Measurements from ENCODE around the gene MAGI2. TPM values are rescaled to one million over a fixed set of nuclear protein-coding genes. Genes with fewer than 3 reads are reported as not detected.

The MAGI2 gene
- total RNA-seq, 1 donor from 2014 or later, result 5.4 TPM

DNA sequence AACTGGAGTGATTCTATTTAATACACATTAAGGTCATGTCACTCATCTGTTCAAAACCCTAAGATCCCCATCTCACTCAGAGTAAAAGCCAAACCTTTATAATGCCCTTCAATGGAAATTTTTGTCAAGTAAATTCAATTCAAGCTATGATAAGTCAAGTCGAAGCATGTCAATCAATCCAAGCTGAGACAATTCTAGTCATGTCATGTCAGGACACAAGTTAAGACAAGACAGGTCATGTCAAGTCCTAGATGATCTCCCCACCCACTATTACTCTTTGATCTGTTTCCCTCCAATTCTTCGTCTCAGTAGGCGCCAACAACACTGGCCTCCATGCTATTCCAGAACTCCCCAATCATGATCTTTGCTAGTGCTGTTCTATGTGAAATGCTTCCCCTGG, 141.4 kb downstream of the MAGI2 start:
- Histone ChIP-seq H3K4me2 (ENCODE audit: low read length) (no peak overlapping the region), H3K4me3 (ENCODE audit: insufficient read depth, low read depth, low read length) (no peak overlapping the region), H3K9me3 (ENCODE audit: insufficient read depth, low read depth, low read length) (no peaks in the 10 kb centered on the region), H2AFZ (ENCODE audit: low read depth, low read length) (no peak overlapping the region), H3K9ac (ENCODE audit: low read length) (no peak overlapping the region), H3K4me1 (ENCODE audit: insufficient read depth, low read length) (no peaks in the 10 kb centered on the region), H3K79me2 (ENCODE audit: insufficient read depth, low read length) (no peaks in the 10 kb centered on the region), H3K27me3 (ENCODE audit: insufficient read depth, low read length) (no peaks in the 10 kb centered on the region), H3K27ac (ENCODE audit: low read depth, low read length) (no peak overlapping the region), H3K36me3 (ENCODE audit: insufficient read depth, low read length) (no peaks in the 10 kb centered on the region), H4K20me1 (ENCODE audit: insufficient read depth, low read length) (no peaks in the 10 kb centered on the region)
- no peak for DNase-seq (ENCODE audit: low read depth)
- FAIRE-seq, result no peak
- H3K4me3 Mint-ChIP-seq (ENCODE audit: unreplicated experiment), result no peak overlapping the region
- TF ChIP-seq EZH2 (IDR thresholded peaks at IDR 0.05; ENCODE audit: insufficient read depth, low read length), result no peak
- TF ChIP-seq, protein P1, sequence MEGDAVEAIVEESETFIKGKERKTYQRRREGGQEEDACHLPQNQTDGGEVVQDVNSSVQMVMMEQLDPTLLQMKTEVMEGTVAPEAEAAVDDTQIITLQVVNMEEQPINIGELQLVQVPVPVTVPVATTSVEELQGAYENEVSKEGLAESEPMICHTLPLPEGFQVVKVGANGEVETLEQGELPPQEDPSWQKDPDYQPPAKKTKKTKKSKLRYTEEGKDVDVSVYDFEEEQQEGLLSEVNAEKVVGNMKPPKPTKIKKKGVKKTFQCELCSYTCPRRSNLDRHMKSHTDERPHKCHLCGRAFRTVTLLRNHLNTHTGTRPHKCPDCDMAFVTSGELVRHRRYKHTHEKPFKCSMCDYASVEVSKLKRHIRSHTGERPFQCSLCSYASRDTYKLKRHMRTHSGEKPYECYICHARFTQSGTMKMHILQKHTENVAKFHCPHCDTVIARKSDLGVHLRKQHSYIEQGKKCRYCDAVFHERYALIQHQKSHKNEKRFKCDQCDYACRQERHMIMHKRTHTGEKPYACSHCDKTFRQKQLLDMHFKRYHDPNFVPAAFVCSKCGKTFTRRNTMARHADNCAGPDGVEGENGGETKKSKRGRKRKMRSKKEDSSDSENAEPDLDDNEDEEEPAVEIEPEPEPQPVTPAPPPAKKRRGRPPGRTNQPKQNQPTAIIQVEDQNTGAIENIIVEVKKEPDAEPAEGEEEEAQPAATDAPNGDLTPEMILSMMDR (IDR thresholded peaks at IDR 0.05; ENCODE audit: insufficient read depth, low read depth, low read length), result no peak
- H3K27me3 Mint-ChIP-seq (ENCODE audit: low read depth, unreplicated experiment), result no peaks in the 10 kb centered on the region
- H3K9me3 Mint-ChIP-seq (ENCODE audit: unreplicated experiment), result no peaks in the 10 kb centered on the region
- no peaks in the 10 kb centered on the region for H3K36me3 Mint-ChIP-seq (ENCODE audit: low read depth, unreplicated experiment)
- no peaks in the 10 kb centered on the region for H3K4me1 Mint-ChIP-seq (ENCODE audit: low read depth, unreplicated experiment)
- H3K27ac Mint-ChIP-seq (ENCODE audit: unreplicated experiment), result no peak overlapping the region

DNA sequence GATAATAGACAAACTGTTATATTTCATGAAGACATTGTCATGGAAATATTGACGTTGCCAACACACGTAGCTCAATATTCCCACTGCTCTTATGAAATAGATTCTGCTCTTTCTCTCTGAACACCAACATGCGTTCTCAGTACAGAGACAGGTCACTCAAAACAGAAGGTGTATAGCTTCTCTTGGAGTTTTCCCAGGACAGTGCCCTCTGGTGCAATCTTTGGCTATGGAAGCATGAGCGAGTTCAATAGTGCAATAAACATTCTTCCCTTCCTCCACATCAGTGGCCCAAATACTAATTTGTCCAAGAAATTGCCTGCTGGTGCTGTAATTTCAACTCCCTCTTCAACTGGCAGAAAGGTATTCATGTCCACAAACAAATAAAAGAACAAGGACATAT, 145.3 kb downstream of the MAGI2 start:
- DNase-seq (ENCODE audit: low read depth), result no peak
- no peak for FAIRE-seq
- no peaks in the 10 kb centered on the region for H4K20me1 ChIP-seq (ENCODE audit: insufficient read depth, low read length)
- no peaks in the 10 kb centered on the region for H3K36me3 ChIP-seq (ENCODE audit: insufficient read depth, low read length)
- H3K9ac ChIP-seq (ENCODE audit: low read length), result no peak overlapping the region
- no peaks in the 10 kb centered on the region for H3K9me3 ChIP-seq (ENCODE audit: insufficient read depth, low read depth, low read length)
- Mint-ChIP-seq H3K36me3 (ENCODE audit: low read depth, unreplicated experiment) (no peaks in the 10 kb centered on the region), H3K4me3 (ENCODE audit: unreplicated experiment) (no peak overlapping the region), H3K27ac (ENCODE audit: unreplicated experiment) (no peak overlapping the region), H3K27me3 (ENCODE audit: low read depth, unreplicated experiment) (no peaks in the 10 kb centered on the region), H3K4me1 (ENCODE audit: low read depth, unreplicated experiment) (no peaks in the 10 kb centered on the region), H3K9me3 (ENCODE audit: unreplicated experiment) (no peaks in the 10 kb centered on the region)
- TF ChIP-seq, protein P1 (IDR thresholded peaks at IDR 0.05; ENCODE audit: insufficient read depth, low read depth, low read length), result no peak
- no peak for TF ChIP-seq EZH2 (IDR thresholded peaks at IDR 0.05; ENCODE audit: insufficient read depth, low read length)
- H3K4me2 ChIP-seq (ENCODE audit: low read length), result no peak overlapping the region
- H3K27me3 ChIP-seq (ENCODE audit: insufficient read depth, low read length), result no peaks in the 10 kb centered on the region
- H3K4me3 ChIP-seq (ENCODE audit: insufficient read depth, low read depth, low read length), result no peak overlapping the region
- H3K4me1 ChIP-seq (ENCODE audit: insufficient read depth, low read length), result no peaks in the 10 kb centered on the region
- H3K79me2 ChIP-seq (ENCODE audit: insufficient read depth, low read length), result no peaks in the 10 kb centered on the region
- H3K27ac ChIP-seq (ENCODE audit: low read depth, low read length), result no peak overlapping the region
- no peak overlapping the region for H2AFZ ChIP-seq (ENCODE audit: low read depth, low read length)

DNA sequence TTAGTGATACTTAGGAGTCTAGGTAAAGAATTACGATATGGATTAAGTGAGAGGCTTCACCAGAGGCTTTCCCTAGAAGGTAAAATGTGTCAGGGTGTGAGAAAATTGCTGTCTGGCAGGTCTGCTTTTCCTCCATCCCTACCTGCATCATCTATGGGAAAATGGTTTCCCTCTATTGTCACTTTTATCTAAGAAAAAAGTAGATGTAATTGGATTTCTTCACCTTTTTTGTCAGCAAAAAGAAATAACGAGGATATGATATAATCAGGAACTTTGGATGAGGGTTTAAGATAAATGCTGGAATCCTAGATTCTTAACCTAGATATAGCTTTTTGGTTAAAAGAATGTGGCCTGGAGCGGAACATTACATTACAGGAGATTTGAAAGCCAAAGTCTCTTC, 146.1 kb downstream of the MAGI2 start:
- Mint-ChIP-seq H3K9me3 (ENCODE audit: unreplicated experiment) (no peaks in the 10 kb centered on the region), H3K4me1 (ENCODE audit: low read depth, unreplicated experiment) (no peaks in the 10 kb centered on the region), H3K27ac (ENCODE audit: unreplicated experiment) (no peak overlapping the region), H3K27me3 (ENCODE audit: low read depth, unreplicated experiment) (no peaks in the 10 kb centered on the region), H3K36me3 (ENCODE audit: low read depth, unreplicated experiment) (no peaks in the 10 kb centered on the region), H3K4me3 (ENCODE audit: unreplicated experiment) (no peak overlapping the region)
- Histone ChIP-seq H4K20me1 (ENCODE audit: insufficient read depth, low read length) (no peaks in the 10 kb centered on the region), H3K9ac (ENCODE audit: low read length) (no peak overlapping the region), H3K4me2 (ENCODE audit: low read length) (no peak overlapping the region), H3K9me3 (ENCODE audit: insufficient read depth, low read depth, low read length) (no peaks in the 10 kb centered on the region), H2AFZ (ENCODE audit: low read depth, low read length) (no peak overlapping the region), H3K79me2 (ENCODE audit: insufficient read depth, low read length) (no peaks in the 10 kb centered on the region), H3K4me1 (ENCODE audit: insufficient read depth, low read length) (no peaks in the 10 kb centered on the region), H3K27ac (ENCODE audit: low read depth, low read length) (no peak overlapping the region), H3K4me3 (ENCODE audit: insufficient read depth, low read depth, low read length) (no peak overlapping the region), H3K36me3 (ENCODE audit: insufficient read depth, low read length) (no peaks in the 10 kb centered on the region), H3K27me3 (ENCODE audit: insufficient read depth, low read length) (no peaks in the 10 kb centered on the region)
- DNase-seq (ENCODE audit: low read depth) (no peak), FAIRE-seq (no peak)
- TF ChIP-seq, protein P1 (IDR thresholded peaks at IDR 0.05; ENCODE audit: insufficient read depth, low read depth, low read length), result no peak
- no peak for TF ChIP-seq EZH2 (IDR thresholded peaks at IDR 0.05; ENCODE audit: insufficient read depth, low read length)

Measured in astrocyte (in vitro differentiated cells and primary cell).